ENCODE measurements around the gene STRN3.
"Not testable (repeated sequence)": the region's sequence is repeated elsewhere in the genome, so short reads cannot be mapped to it uniquely, and the experiment has no call there.

STRN3 gene

GRCh38 chr14:30999038-30999773 lies 27.0 kb downstream of the STRN3 start:
- no peak for DNase-seq

- no peak for DNase-seq
These were observed 28.0 kb downstream of the STRN3 start for GRCh38 chr14:30998100-30998706.

- no peak for DNase-seq
These were observed 29.1 kb downstream of the STRN3 start for GRCh38 chr14:30996892-30997659.

GRCh38 chr14:30995689-30996088 lies 30.5 kb downstream of the STRN3 start:
- no peak for DNase-seq

- no peak for DNase-seq
These were observed 31.2 kb downstream of the STRN3 start for GRCh38 chr14:30994681-30995620.

GRCh38 chr14:30993071-30993470 lies 33.1 kb downstream of the STRN3 start:
- no peak for DNase-seq

- DNase-seq, result no peak
These were observed 34.8 kb downstream of the STRN3 start for GRCh38 chr14:30991408-30991807.

- no peak for DNase-seq
These were observed 35.4 kb downstream of the STRN3 start for GRCh38 chr14:30990770-30991169.

- DNase-seq, result no peak
These were observed 37.7 kb downstream of the STRN3 start for GRCh38 chr14:30988509-30988908.

GRCh38 chr14:30985796-30986195 lies 40.4 kb downstream of the STRN3 start:
- DNase-seq, result no peak

- no peak for DNase-seq
These were observed 42.3 kb downstream of the STRN3 start for GRCh38 chr14:30983858-30984257.

- DNase-seq, result no peak
These were observed 43.6 kb downstream of the STRN3 start for GRCh38 chr14:30982533-30982932.

GRCh38 chr14:30980980-30981379 lies 45.2 kb downstream of the STRN3 start:
- no peak for DNase-seq

GRCh38 chr14:30980106-30980704 lies 46.0 kb downstream of the STRN3 start:
- not testable (repeated sequence) for DNase-seq

- no peak for DNase-seq
These were observed 48.4 kb downstream of the STRN3 start for GRCh38 chr14:30977752-30978151.

- DNase-seq, result no peak
These were observed 51.6 kb downstream of the STRN3 start for GRCh38 chr14:30974628-30975027.

GRCh38 chr14:30972882-30973582 lies 53.1 kb downstream of the STRN3 start:
- DNase-seq, result no peak

GRCh38 chr14:30972036-30972732 lies 54.0 kb downstream of the STRN3 start:
- not testable (repeated sequence) for DNase-seq

GRCh38 chr14:30971586-30971985 lies 54.6 kb downstream of the STRN3 start:
- no peak for DNase-seq

- DNase-seq, result not testable (repeated sequence)
These were observed 56.4 kb downstream of the STRN3 start for GRCh38 chr14:30969796-30970195.

Data from activated gamma-delta T cell (primary cell).